GM08714 (cell line): Measurements from ENCODE around the gene NEXN.

Experiments
- H3K4me3 ChIP-seq: fragments of 200-500 bp; sonication (Bioruptor generic); 2 replicates; pipeline ENCODE4 v1.5.1; 2014; ENCODE audit warnings: mild to moderate bottlenecking, low read length, inconsistent platforms
- ZNF274 ChIP-seq: IDR thresholded peaks from 2 replicates; pipeline ENCODE4 v1.6.1; 2012; ENCODE audit warnings: mild to moderate bottlenecking, low read depth, low read length

The NEXN gene

GRCh38 chr1:77987919-77988318 lies 99.5 kb downstream of the NEXN start:
- no peak for TF ChIP-seq ZNF274

GRCh38 chr1:77989744-77990143 lies 101.3 kb downstream of the NEXN start:
- no peak overlapping the region for H3K4me3 ChIP-seq
- no peak for TF ChIP-seq ZNF274

More at GRCh38 chr1:77987919-77988318, 99.5 kb downstream of the NEXN start:
- no peak overlapping the region for H3K4me3 ChIP-seq

- H3K4me3 ChIP-seq = no peak overlapping the region
- no peak for TF ChIP-seq ZNF274
Observed at GRCh38 chr1:77990629-77991204, 102.3 kb downstream of the NEXN start.

GRCh38 chr1:77991638-77992037 lies 103.2 kb downstream of the NEXN start:
- no peak overlapping the region for H3K4me3 ChIP-seq
- TF ChIP-seq ZNF274 = no peak
